Measurements from ENCODE around the gene HOXC12.

HOXC12 gene

DNA sequence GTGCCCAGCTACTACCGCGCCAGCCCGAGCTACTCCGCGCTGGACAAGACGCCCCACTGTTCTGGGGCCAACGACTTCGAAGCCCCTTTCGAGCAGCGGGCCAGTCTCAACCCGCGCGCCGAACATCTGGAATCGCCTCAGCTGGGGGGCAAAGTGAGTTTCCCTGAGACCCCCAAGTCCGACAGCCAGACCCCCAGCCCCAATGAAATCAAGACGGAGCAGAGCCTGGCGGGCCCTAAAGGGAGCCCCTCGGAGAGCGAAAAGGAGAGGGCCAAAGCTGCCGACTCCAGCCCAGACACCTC lies 30.9 kb downstream of the HOXC12 start:
- H3K4me1 ChIP-seq (ENCODE audit: control insufficient read depth in 1 of 2, insufficient read depth in 2 of 2, low read length in 2 of 2), result peaks cover 0 to 2% of the 10 kb centered on the region in 2 experiments
- H3K9me3 ChIP-seq (ENCODE audit: insufficient read depth, low read depth, low read length), result peaks cover 33% of the 10 kb centered on the region
- H3K27ac ChIP-seq (ENCODE audit: low read depth, low read length), result no peak overlapping the region
- H2BK12ac ChIP-seq (ENCODE audit: low read length), result no peak overlapping the region
- H3K4me3 ChIP-seq (ENCODE audit: low read depth, low read length), result no peak overlapping the region
- no peak overlapping the region for H3K14ac ChIP-seq (ENCODE audit: low read length)
- no peak overlapping the region for H4K8ac ChIP-seq (ENCODE audit: low read depth, low read length)
- whole genome bisulfite sequencing (ENCODE audit: extremely low coverage, insufficient coverage, insufficient read length), result no CpG with 5 or more reads among the region's 21 CpGs
- no peaks in the 10 kb centered on the region for H3K79me2 ChIP-seq (ENCODE audit: control insufficient read depth, insufficient read depth, low read length, poor library complexity)
- H3K23ac ChIP-seq (ENCODE audit: low read length), result no peak overlapping the region
- no peaks in the 10 kb centered on the region for H3K79me1 ChIP-seq (ENCODE audit: low read length)
- no peak overlapping the region for H3K18ac ChIP-seq (ENCODE audit: low read length)
- no peak for DNase-seq
- peaks cover 92% of the 10 kb centered on the region for H3K27me3 ChIP-seq (ENCODE audit: insufficient read depth, low read length)
- H2AK5ac ChIP-seq (ENCODE audit: low read length), result no peak overlapping the region
- no peak overlapping the region for H4K91ac ChIP-seq (ENCODE audit: low read depth, low read length)
- no peak overlapping the region for H3K4ac ChIP-seq (ENCODE audit: low read depth, low read length)
- H2BK120ac ChIP-seq (ENCODE audit: insufficient read depth, low read length, poor library complexity), result no peak overlapping the region
- no peaks in the 10 kb centered on the region for H3K36me3 ChIP-seq (ENCODE audit: control insufficient read depth in 1 of 2, insufficient read depth in 2 of 2, low read length in 2 of 2)
- H2AFZ ChIP-seq (ENCODE audit: insufficient read depth, low read length, poor library complexity), result no peak overlapping the region
- H2BK5ac ChIP-seq (ENCODE audit: low read depth, low read length, poor library complexity), result no peak overlapping the region
- no peak overlapping the region for H3K9ac ChIP-seq (ENCODE audit: low read length)
- no peak overlapping the region for H3K4me2 ChIP-seq (ENCODE audit: low read length)
- H4K12ac ChIP-seq (ENCODE audit: low read depth, low read length), result no peak overlapping the region

DNA sequence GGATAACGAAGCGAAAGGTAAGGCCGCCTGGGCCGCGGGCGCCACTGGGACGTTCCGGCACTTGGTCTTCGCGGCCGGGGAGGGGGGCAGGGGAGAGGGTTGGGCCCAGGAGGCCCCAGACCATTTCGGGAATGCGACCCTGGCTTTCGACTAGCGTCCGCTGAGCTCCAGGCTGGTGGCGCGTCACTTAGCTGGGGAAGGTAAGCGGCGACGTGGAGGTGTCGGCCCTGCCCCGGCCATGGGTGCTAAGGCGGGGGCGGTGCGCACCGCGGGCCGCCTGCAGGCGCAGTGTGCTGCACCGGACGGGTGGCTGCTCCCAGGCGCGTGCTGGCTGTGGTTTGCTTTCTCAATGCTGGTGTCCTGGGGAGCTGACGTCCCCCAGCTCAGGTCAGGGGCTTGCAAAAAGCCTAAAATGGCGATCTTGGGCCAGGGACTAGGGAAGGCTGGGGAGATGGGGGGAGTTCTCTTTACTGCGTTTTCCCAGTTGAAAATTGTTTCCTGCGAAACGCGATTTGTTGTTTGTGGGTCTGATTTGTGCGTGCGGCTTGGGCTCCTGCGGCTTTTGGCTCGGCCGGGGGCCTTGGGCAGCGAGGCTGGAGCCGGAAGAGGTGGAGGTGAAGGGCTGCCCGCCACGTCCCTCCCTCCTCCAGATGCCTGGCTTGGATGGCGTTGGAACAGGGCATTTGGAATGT lies 31.4 kb downstream of the HOXC12 start:
- Histone ChIP-seq H3K18ac (ENCODE audit: low read length) (no peak overlapping the region), H3K4me2 (ENCODE audit: low read length) (no peak overlapping the region), H4K12ac (ENCODE audit: low read depth, low read length) (no peak overlapping the region), H3K4me1 (ENCODE audit: control insufficient read depth in 1 of 2, insufficient read depth in 2 of 2, low read length in 2 of 2) (peaks cover 0 to 2% of the 10 kb centered on the region in 2 experiments), H3K27ac (ENCODE audit: low read depth, low read length) (no peak overlapping the region), H3K23ac (ENCODE audit: low read length) (no peak overlapping the region), H3K9me3 (ENCODE audit: insufficient read depth, low read depth, low read length) (peaks cover 33% of the 10 kb centered on the region), H2BK12ac (ENCODE audit: low read length) (no peak overlapping the region), H3K36me3 (ENCODE audit: control insufficient read depth in 1 of 2, insufficient read depth in 2 of 2, low read length in 2 of 2) (no peaks in the 10 kb centered on the region), H3K4ac (ENCODE audit: low read depth, low read length) (no peak overlapping the region), H4K8ac (ENCODE audit: low read depth, low read length) (no peak overlapping the region), H2BK120ac (ENCODE audit: insufficient read depth, low read length, poor library complexity) (no peak overlapping the region), H2AK5ac (ENCODE audit: low read length) (no peak overlapping the region), H3K79me2 (ENCODE audit: control insufficient read depth, insufficient read depth, low read length, poor library complexity) (no peaks in the 10 kb centered on the region), H3K79me1 (ENCODE audit: low read length) (no peaks in the 10 kb centered on the region), H3K4me3 (ENCODE audit: low read depth, low read length) (no peak overlapping the region), H4K91ac (ENCODE audit: low read depth, low read length) (no peak overlapping the region), H2BK5ac (ENCODE audit: low read depth, low read length, poor library complexity) (no peak overlapping the region), H3K14ac (ENCODE audit: low read length) (no peak overlapping the region), H3K27me3 (ENCODE audit: insufficient read depth, low read length) (peaks cover 92% of the 10 kb centered on the region), H2AFZ (ENCODE audit: insufficient read depth, low read length, poor library complexity) (no peak overlapping the region), H3K9ac (ENCODE audit: low read length) (no peak overlapping the region)
- peak in 1 of 2 donors; percentile 26 for DNase-seq
- no CpG with 5 or more reads among the region's 50 CpGs for WGBS (ENCODE audit: extremely low coverage, insufficient coverage, insufficient read length)

DNA sequence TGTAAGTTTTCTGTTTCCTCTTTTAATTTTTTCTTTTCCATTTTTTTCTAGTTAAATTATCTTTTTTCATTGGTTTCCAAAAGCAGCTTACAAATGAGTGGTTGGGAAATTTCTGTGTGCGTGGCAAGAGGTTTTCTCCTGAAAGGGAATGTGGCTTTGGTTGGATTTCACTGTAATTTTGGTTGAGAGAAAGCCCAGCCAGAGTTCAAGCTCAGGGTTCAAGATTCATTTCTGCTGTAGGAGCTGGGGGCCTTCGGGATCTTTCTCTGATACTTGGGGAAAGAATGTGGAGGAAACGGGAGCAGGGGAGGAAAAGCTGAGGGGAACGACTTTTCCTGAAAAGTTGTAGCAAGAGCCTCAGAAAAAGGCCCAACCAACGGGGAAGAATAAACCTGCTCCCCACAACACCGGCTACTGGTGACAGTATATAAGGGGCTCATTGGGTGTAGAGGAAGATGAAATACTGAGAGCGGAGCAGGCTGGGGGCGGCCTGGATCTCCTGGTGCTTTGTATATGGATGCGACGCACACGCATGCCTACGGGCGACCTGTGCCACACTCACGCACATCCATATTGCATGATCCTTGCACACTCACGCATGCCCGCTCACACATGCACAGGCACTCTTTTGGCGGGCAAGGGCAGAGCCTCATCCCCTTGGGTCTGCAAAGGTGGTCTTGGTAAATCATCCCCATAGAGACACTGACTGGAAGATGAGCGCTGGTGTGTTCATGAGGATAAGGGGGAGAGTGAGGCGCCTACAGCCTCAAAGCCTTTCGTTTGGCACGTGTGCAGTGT lies 32.2 kb downstream of the HOXC12 start:
- Histone ChIP-seq H2AK5ac (ENCODE audit: low read length) (no peak overlapping the region), H3K18ac (ENCODE audit: low read length) (no peak overlapping the region), H4K12ac (ENCODE audit: low read depth, low read length) (no peak overlapping the region), H3K79me2 (ENCODE audit: control insufficient read depth, insufficient read depth, low read length, poor library complexity) (no peaks in the 10 kb centered on the region), H3K9ac (ENCODE audit: low read length) (no peak overlapping the region), H2BK5ac (ENCODE audit: low read depth, low read length, poor library complexity) (no peak overlapping the region), H3K4ac (ENCODE audit: low read depth, low read length) (no peak overlapping the region), H4K8ac (ENCODE audit: low read depth, low read length) (no peak overlapping the region), H2BK120ac (ENCODE audit: insufficient read depth, low read length, poor library complexity) (no peak overlapping the region), H3K4me3 (ENCODE audit: low read depth, low read length) (no peak overlapping the region), H3K23ac (ENCODE audit: low read length) (no peak overlapping the region), H3K4me1 (ENCODE audit: control insufficient read depth in 1 of 2, insufficient read depth in 2 of 2, low read length in 2 of 2) (peaks cover 0 to 2% of the 10 kb centered on the region in 2 experiments), H3K79me1 (ENCODE audit: low read length) (no peaks in the 10 kb centered on the region), H4K91ac (ENCODE audit: low read depth, low read length) (no peak overlapping the region), H2BK12ac (ENCODE audit: low read length) (no peak overlapping the region), H3K27ac (ENCODE audit: low read depth, low read length) (no peak overlapping the region), H2AFZ (ENCODE audit: insufficient read depth, low read length, poor library complexity) (no peak overlapping the region), H3K4me2 (ENCODE audit: low read length) (no peak overlapping the region), H3K9me3 (ENCODE audit: insufficient read depth, low read depth, low read length) (peaks cover 31% of the 10 kb centered on the region), H3K14ac (ENCODE audit: low read length) (no peak overlapping the region), H3K27me3 (ENCODE audit: insufficient read depth, low read length) (peaks cover 93% of the 10 kb centered on the region), H3K36me3 (ENCODE audit: control insufficient read depth in 1 of 2, insufficient read depth in 2 of 2, low read length in 2 of 2) (no peaks in the 10 kb centered on the region)
- DNase-seq, result no peak
- WGBS (ENCODE audit: extremely low coverage, insufficient coverage, insufficient read length), result no CpG with 5 or more reads among the region's 21 CpGs

DNA sequence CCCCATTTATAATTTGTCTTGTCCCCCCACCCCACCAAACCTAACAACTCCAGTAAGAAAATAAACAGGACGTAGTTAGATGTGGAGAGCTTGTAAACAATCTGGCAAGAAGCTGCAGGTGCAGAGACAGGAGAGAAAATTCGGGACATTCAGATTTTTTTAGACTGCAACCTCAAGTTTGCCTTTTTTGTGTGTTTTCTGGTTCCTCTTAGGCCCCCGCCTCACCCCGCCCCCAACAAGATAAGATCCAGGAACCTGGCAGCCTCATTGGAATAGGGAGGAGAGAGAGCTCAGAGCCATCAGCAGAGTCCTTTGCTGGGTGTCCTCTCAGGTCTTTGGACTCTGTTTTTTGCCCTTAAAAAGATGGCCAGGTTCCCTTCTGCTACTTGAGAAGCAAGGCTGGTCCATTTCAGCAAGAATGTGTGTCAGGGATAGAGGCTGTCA lies 33.1 kb downstream of the HOXC12 start:
- Histone ChIP-seq H3K4me3 (ENCODE audit: low read depth, low read length) (no peak overlapping the region), H4K91ac (ENCODE audit: low read depth, low read length) (no peak overlapping the region), H2BK5ac (ENCODE audit: low read depth, low read length, poor library complexity) (no peak overlapping the region), H3K14ac (ENCODE audit: low read length) (no peak overlapping the region), H3K79me2 (ENCODE audit: control insufficient read depth, insufficient read depth, low read length, poor library complexity) (no peaks in the 10 kb centered on the region), H3K18ac (ENCODE audit: low read length) (no peak overlapping the region), H3K79me1 (ENCODE audit: low read length) (no peaks in the 10 kb centered on the region), H3K4ac (ENCODE audit: low read depth, low read length) (no peak overlapping the region), H4K12ac (ENCODE audit: low read depth, low read length) (no peak overlapping the region), H2BK120ac (ENCODE audit: insufficient read depth, low read length, poor library complexity) (no peak overlapping the region), H2AFZ (ENCODE audit: insufficient read depth, low read length, poor library complexity) (no peak overlapping the region), H2BK12ac (ENCODE audit: low read length) (no peak overlapping the region), H3K36me3 (ENCODE audit: control insufficient read depth in 1 of 2, insufficient read depth in 2 of 2, low read length in 2 of 2) (no peaks in the 10 kb centered on the region), H3K23ac (ENCODE audit: low read length) (no peak overlapping the region), H4K8ac (ENCODE audit: low read depth, low read length) (no peak overlapping the region), H3K9me3 (ENCODE audit: insufficient read depth, low read depth, low read length) (peaks cover 28% of the 10 kb centered on the region), H3K27me3 (ENCODE audit: insufficient read depth, low read length) (peaks cover 92% of the 10 kb centered on the region), H3K9ac (ENCODE audit: low read length) (no peak overlapping the region), H2AK5ac (ENCODE audit: low read length) (no peak overlapping the region), H3K27ac (ENCODE audit: low read depth, low read length) (no peak overlapping the region), H3K4me2 (ENCODE audit: low read length) (no peak overlapping the region), H3K4me1 (ENCODE audit: control insufficient read depth in 1 of 2, insufficient read depth in 2 of 2, low read length in 2 of 2) (peaks cover 0 to 2% of the 10 kb centered on the region in 2 experiments)
- no CpG with 5 or more reads among the region's 4 CpGs for WGBS (ENCODE audit: extremely low coverage, insufficient coverage, insufficient read length)
- DNase-seq, result no peak
